Activated naive CD8-positive, alpha-beta T cell treated with anti-CD3 and anti-CD28 coated beads, Interleukin-2, amount 50 U/mL, for 16 hours (primary cell): ENCODE data around the gene RNF103.
"Not testable (repeated sequence)": the region's sequence is repeated elsewhere in the genome, so short reads cannot be mapped to it uniquely, and the experiment has no call there.

Experiments used
- DNase-seq: peaks from one replicate; pipeline ENCODE4 v3.0.0-alpha.2; 2020; ENCODE audit warnings: low read depth, low spot score

RNF103 gene

GRCh38 chr2:86625096-86625495, 1.4 kb upstream of the RNF103 start:
- no peak for DNase-seq

GRCh38 chr2:86624267-86624547, 542 bp upstream of the RNF103 start:
- DNase-seq, result no peak

DNA sequence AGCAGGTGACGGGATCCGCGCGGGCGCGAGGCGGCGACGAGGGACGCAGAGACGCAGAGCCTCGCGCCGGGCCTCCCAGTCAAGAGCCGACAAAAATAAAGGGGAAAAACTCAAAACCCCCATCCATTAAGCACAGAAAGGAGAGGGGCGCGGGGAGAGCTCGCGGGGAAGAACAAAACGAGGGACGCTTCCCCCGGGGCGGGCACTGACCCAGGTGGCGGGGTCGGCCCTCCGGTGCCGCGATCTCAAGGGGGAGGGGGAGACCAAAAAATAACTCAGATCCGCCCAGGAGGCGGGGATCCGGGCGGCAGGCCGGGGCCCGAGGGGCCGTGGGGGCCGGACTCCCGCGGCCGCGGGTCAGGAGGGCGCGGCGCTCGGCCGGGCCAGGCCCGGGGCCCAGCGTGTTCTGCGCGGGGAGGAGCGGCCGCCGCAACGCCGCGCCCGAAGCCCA, 597 bp downstream of the RNF103 start:
- DNase-seq, result peak; percentile 6

GRCh38 chr2:86622519-86623042, 1.1 kb downstream of the RNF103 start:
- DNase-seq, result no peak

GRCh38 chr2:86621280-86621943, 2.3 kb downstream of the RNF103 start:
- no peak for DNase-seq

- no peak for DNase-seq
These were observed 5.9 kb downstream of the RNF103 start for GRCh38 chr2:86617738-86618137.

DNA sequence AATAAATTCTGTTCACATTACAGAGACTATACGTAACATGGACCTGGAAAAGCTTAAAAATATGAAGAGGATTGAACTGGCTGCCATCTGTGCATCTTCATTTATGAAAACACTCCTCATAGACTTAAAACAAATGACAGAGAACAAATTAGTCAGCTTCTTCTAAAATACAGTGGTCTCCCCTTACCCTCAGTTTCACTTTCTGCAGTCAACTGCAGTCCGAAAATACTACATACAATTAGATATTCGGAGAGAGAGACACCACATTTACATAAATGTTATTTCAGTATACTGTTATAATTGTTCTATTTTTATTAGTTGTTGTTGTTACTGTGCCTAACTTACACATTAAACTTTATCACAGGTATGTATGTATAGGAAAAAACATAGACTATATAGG, 6.5 kb downstream of the RNF103 start:
- DNase-seq, result no peak

DNA sequence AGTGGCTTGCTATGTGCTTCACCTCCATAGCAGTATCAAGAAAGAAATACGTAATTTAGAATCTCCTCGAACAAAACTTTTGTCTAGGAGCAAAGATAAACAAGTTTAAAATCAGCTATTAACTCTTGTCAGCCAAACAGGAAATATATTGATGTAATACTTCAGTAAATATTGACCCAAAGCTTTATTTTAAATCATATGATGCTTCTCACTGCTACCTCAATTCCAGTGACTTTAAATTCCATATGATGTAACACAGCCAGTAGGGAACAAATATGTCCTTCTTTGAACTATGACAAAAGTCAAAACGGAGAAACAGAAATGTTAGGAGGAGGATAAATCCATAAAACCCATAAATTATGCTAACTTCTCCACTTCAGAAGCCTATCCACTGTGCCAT, 7.2 kb downstream of the RNF103 start:
- no peak for DNase-seq

- DNase-seq, result no peak
These were observed 8.1 kb downstream of the RNF103 start for GRCh38 chr2:86615596-86615995.

DNA sequence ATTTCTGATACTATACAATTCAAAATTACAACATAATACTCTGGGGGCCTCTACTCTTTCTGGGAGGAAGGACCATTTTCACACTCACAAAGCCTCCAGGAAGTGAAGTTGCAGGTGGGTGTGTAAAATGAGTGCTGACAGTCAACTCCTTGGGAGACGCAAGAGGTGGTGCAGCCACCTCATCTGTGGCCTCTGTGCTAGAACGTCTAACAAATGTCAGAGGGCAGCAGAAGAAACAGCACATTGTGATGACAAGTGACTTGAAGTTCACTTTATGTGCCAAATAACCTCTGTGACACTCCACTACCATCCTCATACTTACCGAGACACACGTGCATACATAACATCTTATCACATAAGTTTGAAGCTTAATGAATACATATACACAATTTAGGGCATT, 10.2 kb downstream of the RNF103 start:
- DNase-seq, result no peak

DNA sequence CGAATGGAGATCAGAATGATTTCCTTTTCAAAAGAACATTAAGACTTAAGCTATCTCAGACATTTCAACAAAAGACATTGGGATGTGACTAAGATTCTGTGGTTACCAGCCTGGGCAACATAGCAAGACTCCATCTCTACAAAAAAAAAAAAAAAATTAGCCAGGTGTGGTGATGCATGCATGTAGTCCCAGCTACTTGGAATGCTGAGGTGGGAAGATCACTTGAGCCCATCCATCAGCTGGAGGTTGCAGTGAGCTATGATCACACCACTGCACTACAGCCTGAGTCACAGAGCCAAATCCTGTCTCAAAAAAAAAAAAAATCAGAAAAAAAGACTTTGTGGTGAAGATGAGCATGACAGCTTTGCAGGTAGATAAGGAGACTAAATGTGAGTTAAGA, 12.8 kb downstream of the RNF103 start:
- DNase-seq, result no peak

- DNase-seq, result no peak
These were observed 14.7 kb downstream of the RNF103 start for GRCh38 chr2:86608832-86609410.

DNA sequence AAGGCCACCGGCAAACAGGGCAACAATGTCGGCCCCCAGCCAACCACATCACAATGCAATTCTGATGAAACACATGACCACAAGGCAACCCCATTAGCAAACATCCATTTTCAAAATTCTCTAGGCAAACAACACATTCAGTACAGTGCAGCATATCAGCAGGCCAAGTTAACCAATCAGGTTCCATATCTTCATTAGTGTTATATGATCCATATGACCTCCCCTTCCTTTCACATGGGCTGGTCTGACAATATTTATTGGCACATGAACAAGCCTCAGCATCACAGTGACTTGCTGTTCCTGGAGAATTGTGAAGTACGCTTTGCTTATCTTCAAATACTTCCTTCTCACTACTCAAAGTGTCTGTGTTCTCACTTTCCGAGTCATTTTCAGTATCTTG, 19.8 kb downstream of the RNF103 start:
- no peak for DNase-seq

DNA sequence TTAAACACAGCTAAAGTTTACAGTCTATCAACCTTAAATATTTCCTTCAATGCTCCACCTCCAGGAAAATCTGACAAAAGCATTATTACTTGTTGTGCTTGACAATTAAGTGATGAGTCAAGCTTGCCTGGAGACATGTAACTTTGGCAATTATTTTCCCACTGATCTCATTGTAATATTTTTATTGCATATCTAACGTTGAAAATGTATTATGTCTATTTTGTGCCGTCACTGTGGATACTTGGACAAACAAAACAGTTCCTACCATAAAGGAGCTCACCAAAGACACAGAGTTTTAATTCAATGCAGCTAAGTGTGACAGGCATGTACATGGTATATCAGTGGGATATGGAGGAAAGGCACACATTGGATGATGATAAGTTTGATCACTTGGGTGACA, 24.7 kb downstream of the RNF103 start:
- no peak for DNase-seq

GRCh38 chr2:86596118-86596517, 27.5 kb downstream of the RNF103 start:
- DNase-seq, result no peak

DNA sequence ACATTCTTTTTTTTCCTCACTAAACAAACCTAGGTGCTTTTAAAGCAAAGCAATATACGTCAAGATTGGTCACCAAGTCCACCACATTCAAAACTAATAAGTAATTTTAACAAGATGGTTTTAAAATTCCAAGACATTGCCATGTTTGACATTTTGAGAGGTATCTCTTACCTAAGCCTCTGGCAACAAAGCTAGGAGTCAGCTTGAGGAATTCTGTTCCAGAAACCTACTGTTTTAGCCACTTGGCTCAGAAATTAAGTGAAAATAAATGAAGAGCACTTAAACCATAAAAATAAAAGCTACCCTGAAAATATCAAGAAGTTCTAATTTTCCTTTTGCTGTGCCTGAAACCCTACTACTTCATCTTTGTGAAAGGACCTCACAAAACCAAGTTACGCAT, 30.4 kb downstream of the RNF103 start:
- DNase-seq, result no peak

DNA sequence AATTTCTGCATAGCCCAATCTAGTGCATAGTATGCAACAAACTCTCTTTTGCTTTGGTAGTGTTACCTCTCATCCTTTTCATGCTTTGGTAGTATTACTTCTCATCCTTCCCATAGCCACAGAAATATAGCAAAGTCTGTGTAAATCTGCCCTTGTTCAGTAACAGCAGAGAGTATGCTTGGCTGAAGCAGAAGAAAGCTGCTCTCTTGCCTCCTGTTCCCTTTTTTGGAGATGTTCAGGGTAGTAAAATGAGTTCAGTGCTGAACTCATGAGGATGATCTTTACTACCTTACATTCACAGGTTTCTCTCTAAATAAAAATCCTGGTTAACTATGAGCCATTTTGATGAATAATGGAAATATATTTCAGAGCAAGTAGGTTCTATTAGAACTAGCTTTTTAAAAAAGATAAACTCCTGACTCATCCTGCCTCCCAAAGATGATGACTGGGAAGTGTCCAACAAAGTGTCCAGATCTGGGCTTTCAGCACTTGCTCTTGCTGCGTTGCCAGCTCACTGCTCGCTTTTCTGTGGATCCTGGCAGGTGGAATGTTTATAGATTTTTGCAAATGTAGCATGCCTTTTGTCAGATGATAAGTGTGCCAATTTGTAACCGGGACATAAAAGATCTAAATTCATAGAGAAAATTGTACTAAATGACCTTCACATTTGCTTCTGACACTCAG, 31.0 kb downstream of the RNF103 start:
- DNase-seq, result no peak

DNA sequence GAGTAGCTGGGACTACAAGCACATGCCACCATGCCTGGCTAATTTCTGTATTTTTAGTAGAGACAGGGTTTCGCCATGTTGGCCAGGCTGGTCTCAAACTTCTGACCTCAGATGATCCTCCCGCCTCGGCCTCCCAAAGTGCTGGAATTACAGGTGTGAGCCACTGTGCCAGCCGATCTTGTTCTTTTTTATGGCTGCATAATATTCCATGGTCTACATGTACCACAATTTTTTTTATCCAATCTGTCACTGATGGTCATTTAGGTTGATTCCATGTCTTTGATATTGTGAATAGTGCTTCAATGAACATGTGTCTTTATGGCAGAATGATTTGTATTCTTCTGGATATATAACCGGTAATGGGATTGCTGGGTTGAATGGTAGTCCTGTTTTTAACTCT, 34.0 kb downstream of the RNF103 start:
- DNase-seq, result not testable (repeated sequence)

DNA sequence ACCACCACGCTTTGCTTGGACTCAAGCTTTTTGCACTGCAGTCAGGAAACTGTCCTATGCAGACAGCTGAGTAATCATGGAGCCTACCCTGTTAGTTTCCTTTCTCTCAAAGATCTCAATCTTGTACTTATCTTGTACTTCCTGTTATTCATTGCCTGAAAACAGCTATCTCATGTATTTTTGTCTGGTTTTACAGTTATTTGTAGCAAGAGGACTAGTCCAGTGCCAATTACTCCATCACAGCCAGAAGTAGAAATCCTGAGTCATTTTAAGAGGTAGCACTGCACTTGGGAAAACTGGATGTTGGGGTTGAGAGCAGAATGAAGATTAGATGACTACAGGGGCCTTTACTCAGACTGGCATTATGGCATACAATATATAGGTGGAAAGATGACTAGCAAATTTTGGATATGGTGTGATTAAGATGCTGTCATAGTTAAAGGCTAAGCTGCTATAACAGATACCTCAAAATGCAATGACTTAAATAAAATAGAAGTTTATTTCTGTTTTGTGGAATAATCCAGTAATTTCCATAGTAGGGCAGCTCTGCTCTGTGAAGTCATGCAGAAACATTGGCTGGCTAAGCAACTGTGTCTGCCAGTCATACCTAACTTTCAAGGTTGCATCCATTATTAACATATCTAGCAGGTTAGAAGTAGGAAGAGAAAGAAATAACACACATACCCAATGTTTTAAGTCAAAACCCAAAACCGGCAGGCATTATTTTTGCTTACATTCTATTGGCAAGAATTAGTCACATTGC, 39.3 kb downstream of the RNF103 start:
- no peak for DNase-seq

GRCh38 chr2:86580560-86580959, 43.1 kb downstream of the RNF103 start:
- no peak for DNase-seq

- no peak for DNase-seq
These were observed 45.7 kb downstream of the RNF103 start for GRCh38 chr2:86577817-86578456.

- DNase-seq, result no peak
These were observed 53.6 kb downstream of the RNF103 start for GRCh38 chr2:86570059-86570458.
